K562 (cell line): ENCODE data around the gene FCGR2B. TPM values are rescaled to one million over a fixed set of nuclear protein-coding genes. Genes with fewer than 3 reads are reported as not detected.

Experiments used
- CBFA2T3 ChIP-seq: fragments of 450-650 bp; IDR thresholded peaks from 2 replicates; pipeline ENCODE4 v1.6.1; 2017
- CCNT2 ChIP-seq: IDR thresholded peaks from 2 replicates; pipeline ENCODE4 v1.6.1; 2011; ENCODE audit warnings: borderline replicate concordance, low read depth, mild to moderate bottlenecking, moderate library complexity, mixed read lengths, low read length; ENCODE audit not compliant: insufficient read length; ENCODE audit errors: extremely low read depth
- DMBX1 ChIP-seq: fragments of 250-450 bp; sonication (Bioruptor Pico); IDR thresholded peaks from 2 replicates; pipeline ENCODE4 v1.8.0; 2022; ENCODE audit warnings: inconsistent platforms, mild to moderate bottlenecking, moderate library complexity, borderline replicate concordance
- EHMT2 ChIP-seq: fragments of 450-650 bp; IDR thresholded peaks from 2 replicates; pipeline ENCODE4 v1.6.1; 2018; ENCODE audit warnings: antibody characterized with exemption
- EP400 ChIP-seq: fragments of 450-650 bp; IDR thresholded peaks from 2 replicates; pipeline ENCODE4 v1.6.1; 2017; ENCODE audit warnings: antibody characterized with exemption, mild to moderate bottlenecking, moderate library complexity
- HBP1 ChIP-seq: fragments of 450-650 bp; formaldehyde crosslinking; IDR thresholded peaks from 2 replicates; pipeline ENCODE4 v1.4.0; 2022; ENCODE audit warnings: missing genetic modification characterization
- HMGN3 ChIP-seq: IDR thresholded peaks from 2 replicates; pipeline ENCODE4 v1.6.1; 2011; ENCODE audit warnings: borderline replicate concordance, low read depth, mild to moderate bottlenecking, mixed read lengths, low read length; ENCODE audit not compliant: insufficient read length; ENCODE audit errors: extremely low read depth
- JUNB ChIP-seq: fragments of 450-650 bp; formaldehyde crosslinking; conservative IDR thresholded peaks from 2 replicates; pipeline ENCODE4 v1.4.0; 2020; ENCODE audit warnings: mild to moderate bottlenecking
- L3MBTL2 ChIP-seq: fragments of 450-650 bp; IDR thresholded peaks from 2 replicates; pipeline ENCODE4 v1.6.1; 2016; ENCODE audit warnings: mild to moderate bottlenecking, moderate library complexity
- MAFG ChIP-seq: fragments of 450-650 bp; conservative IDR thresholded peaks from 2 replicates; pipeline ENCODE4 v1.6.1; 2016; ENCODE audit warnings: missing genetic modification characterization, missing compliant biosample characterization
- MTF1 ChIP-seq: fragments of 250-450 bp; sonication (Bioruptor Pico); IDR thresholded peaks from 2 replicates; pipeline ENCODE4 v1.9.0; 2021; ENCODE audit warnings: moderate library complexity, mild to moderate bottlenecking, inconsistent platforms, borderline replicate concordance
- MXD1 ChIP-seq: fragments of 250-450 bp; sonication (Bioruptor Pico); IDR thresholded peaks from 2 replicates; pipeline ENCODE4 v1.8.0; 2021; ENCODE audit warnings: borderline replicate concordance, mild to moderate bottlenecking, moderate library complexity; ENCODE audit not compliant: poor library complexity, severe bottlenecking
- NKRF ChIP-seq: fragments of 450-650 bp; IDR thresholded peaks from 2 replicates; pipeline ENCODE4 v1.6.1; 2016; ENCODE audit warnings: borderline replicate concordance
- NR2C2 ChIP-seq, 2 experiments: fragments of 200-800 bp in 1 of 2; sonication (Bioruptor generic) in 1 of 2; sonication (generic) in 1 of 2; formaldehyde crosslinking in 1 of 2; IDR thresholded peaks; 2 replicates each; pipeline versions ENCODE4 v1.6.1 to v1.8.0; 2016 to 2022; ENCODE audit warnings: mild to moderate bottlenecking in 1 of 2, missing compliant biosample characterization in 1 of 2, missing genetic modification characterization in 1 of 2, missing genetic modification reagents in 1 of 2
- NRF1 ChIP-seq, 2 experiments: fragments of 450-650 bp; IDR thresholded peaks in 1 of 2; conservative IDR thresholded peaks in 1 of 2; 2 replicates each; pipeline ENCODE4 v1.6.1; 2014; ENCODE audit warnings: mild to moderate bottlenecking in 2 of 2
- POU5F1 ChIP-seq: fragments of 150-350 bp; IDR thresholded peaks from 2 replicates; pipeline ENCODE4 v1.6.1; 2014; ENCODE audit warnings: borderline replicate concordance, low read length, low read depth, mild to moderate bottlenecking; ENCODE audit not compliant: partially characterized antibody
- PREB ChIP-seq: sonication (generic); formaldehyde crosslinking; IDR thresholded peaks from 2 replicates; pipeline ENCODE4 v1.8.1; 2023; ENCODE audit warnings: mild to moderate bottlenecking, missing genetic modification reagents
- TAF9B ChIP-seq: fragments of 450-650 bp; IDR thresholded peaks from 2 replicates; pipeline ENCODE4 v1.6.1; 2018; ENCODE audit warnings: mild to moderate bottlenecking; ENCODE audit not compliant: partially characterized antibody
- ZNF124 ChIP-seq: sonication (generic); formaldehyde crosslinking; IDR thresholded peaks from 2 replicates; pipeline ENCODE4 v1.8.1; 2022; ENCODE audit warnings: missing genetic modification reagents
- ZNF3 ChIP-seq: fragments of 250-450 bp; sonication (Bioruptor Pico); IDR thresholded peaks from 2 replicates; pipeline ENCODE4 v1.5.0; 2021; ENCODE audit warnings: mild to moderate bottlenecking, moderate library complexity
- ZNF551 ChIP-seq: fragments of 250-450 bp; sonication (Bioruptor Pico); IDR thresholded peaks from 2 replicates; pipeline ENCODE4 v1.5.0; 2021; ENCODE audit warnings: mild to moderate bottlenecking, moderate library complexity
- ZNF589 ChIP-seq: fragments of 200-800 bp; sonication (Bioruptor generic); IDR thresholded peaks from 2 replicates; pipeline ENCODE4 v1.6.1; 2016; ENCODE audit warnings: low read depth, missing genetic modification characterization, missing compliant biosample characterization
- polyA plus RNA-seq, 8 experiments: library from polyadenylated mRNA; depleted of rRNA in 4 of 8; stranded (reverse) in 5 of 8; unstranded in 3 of 8; fragments of >200 nt; fragmentation: Nextera tagmentation in 2 of 8; fragmentation: Illumina TruSeq in 1 of 8; extraction: Ambion mirVana in 2 of 8; extraction: Trizol in 1 of 8; gene quantifications; 2 replicates each; pipeline versions ENCODE4 v1.2.1 to v1.2.3, GENCODE V29; 2011 to 2014; ENCODE audit warnings: inconsistent platforms in 1 of 8, missing spikeins in 1 of 8
- total RNA-seq, 7 experiments: library from RNA; depleted of rRNA in 6 of 7; stranded (reverse); fragments of >200 nt in 6 of 7; fragmentation: Illumina TruSeq in 2 of 7; extraction: Trizol in 2 of 7; gene quantifications; 2 replicates each; pipeline versions ENCODE4 v1.2.1 to v1.2.3, GENCODE V29; 2011 to 2021; ENCODE audit warnings: low replicate concordance in 1 of 7

FCGR2B gene
- total and polyA plus RNA-seq, 9 of the 15 experiments (the other 6 are each of a cell fraction or from before 2014, with no cell fraction given): 1.7 to 8.9 (median 3.9) TPM

- TF ChIP-seq NKRF: no peak
- TF ChIP-seq MAFG (tag): peak; percentile 82
- TF ChIP-seq CCNT2: no peak
- TF ChIP-seq NR2C2 (CRISPR knock-in tag; IDR thresholded peaks at IDR 0.05): peak; percentile 68; the same call in 1 of the 2 replicates
- peak; percentile 91 for TF ChIP-seq NR2C2 (tag; IDR thresholded peaks at IDR 0.05)
- TF ChIP-seq NRF1 (conservative IDR thresholded peaks at IDR 0.05 in 1 of 2, IDR thresholded peaks at IDR 0.05 in 1 of 2): no peak; a peak in 1 of 4 replicates
- no peak for TF ChIP-seq ZNF3 (CRISPR knock-in tag)
- no peak for TF ChIP-seq ZNF124 (CRISPR knock-in tag)
- TF ChIP-seq EHMT2: peak; percentile 96
- peak; percentile 81 for TF ChIP-seq ZNF589
- TF ChIP-seq POU5F1: no peak
- TF ChIP-seq DMBX1 (CRISPR knock-in tag): peak; percentile 88; the same call in 1 of the 2 replicates
- no peak for TF ChIP-seq HMGN3
- TF ChIP-seq EP400: peak; percentile 65; the same call in 1 of the 2 replicates
- peak; percentile 52 for TF ChIP-seq L3MBTL2
- no peak for TF ChIP-seq ZNF551 (CRISPR knock-in tag)
- TF ChIP-seq MXD1 (CRISPR knock-in tag): no peak
- TF ChIP-seq CBFA2T3: peak; percentile 73
- TF ChIP-seq JUNB: peak; percentile 82
- no peak for TF ChIP-seq MTF1 (CRISPR knock-in tag)
- no peak for TF ChIP-seq HBP1 (CRISPR knock-in tag)
- TF ChIP-seq TAF9B: no peak
- no peak for TF ChIP-seq PREB (CRISPR knock-in tag)
Observed at GRCh38 chr1:161721738-161722343, 58.9 kb downstream of the FCGR2B start (continued).
